Activated CD8-positive, alpha-beta memory T cell treated with anti-CD3 and anti-CD28 coated beads, Interleukin-2, amount 50 U/mL, for 48 hours (primary cell): Measurements from ENCODE around the gene NOX4.
"Not testable (repeated sequence)": the region's sequence is repeated elsewhere in the genome, so short reads cannot be mapped to it uniquely, and the experiment has no call there.

Source experiments
- DNase-seq: peaks from one replicate; pipeline ENCODE4 v3.0.0-alpha.2; 2020

The NOX4 gene

DNA sequence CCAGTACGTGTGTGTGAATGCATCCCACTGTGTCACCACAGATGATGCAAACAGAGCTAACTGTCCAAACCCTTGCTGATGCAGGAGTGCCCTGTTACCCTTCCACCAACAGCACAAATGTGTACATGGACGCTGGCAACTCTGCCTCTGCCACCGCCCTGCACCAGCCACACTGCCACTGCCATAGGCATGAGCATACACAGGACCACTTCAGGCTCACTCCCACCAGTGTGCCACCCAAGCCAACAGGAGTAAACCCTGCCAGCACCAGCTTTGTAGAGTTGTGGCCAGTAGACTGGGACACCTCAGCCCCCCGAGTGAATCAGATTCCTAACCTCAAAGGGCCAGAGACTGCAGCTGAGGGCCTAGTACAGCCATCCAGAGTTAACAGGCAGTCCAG, 34.0 kb downstream of the NOX4 start:
- DNase-seq, result no peak

DNA sequence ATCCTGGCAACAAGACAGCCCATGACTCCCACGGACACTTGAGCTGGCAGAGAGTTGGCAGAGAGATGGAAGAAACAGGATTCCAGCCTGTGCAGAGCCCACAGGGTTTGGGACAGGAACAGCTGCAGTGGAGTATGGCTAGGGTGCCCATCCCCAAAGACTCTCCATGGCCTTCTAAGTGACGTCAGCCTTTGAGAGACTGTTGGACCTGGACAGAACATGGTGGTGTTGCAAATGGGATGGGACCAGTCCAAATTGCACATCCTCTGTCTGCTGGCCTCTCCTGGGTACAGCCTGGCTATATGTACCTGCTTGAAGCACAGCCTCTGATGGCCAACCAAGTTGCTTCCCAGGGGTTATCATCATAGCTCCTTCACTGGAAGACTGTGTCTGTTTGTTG, 34.5 kb downstream of the NOX4 start:
- DNase-seq, result no peak

DNA sequence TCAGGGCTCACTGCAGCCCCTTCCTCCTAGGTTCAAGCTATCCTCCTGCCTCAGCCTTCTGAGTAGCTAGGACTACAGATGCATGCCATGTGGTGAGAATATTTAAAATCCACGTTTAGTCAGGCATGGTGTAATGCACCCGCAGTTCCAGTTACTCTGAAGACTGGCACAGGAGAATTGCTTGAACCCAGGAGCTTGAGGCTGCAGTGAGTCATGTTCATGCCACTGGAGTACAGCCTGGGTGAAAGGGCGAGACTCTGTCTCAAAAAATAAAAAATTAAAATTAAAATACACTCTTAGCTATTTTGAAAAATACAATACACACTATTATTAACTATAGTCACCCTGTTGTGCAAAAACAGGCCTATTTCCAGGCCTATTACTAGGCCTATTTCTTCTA, 38.4 kb downstream of the NOX4 start:
- DNase-seq, result no peak

DNA sequence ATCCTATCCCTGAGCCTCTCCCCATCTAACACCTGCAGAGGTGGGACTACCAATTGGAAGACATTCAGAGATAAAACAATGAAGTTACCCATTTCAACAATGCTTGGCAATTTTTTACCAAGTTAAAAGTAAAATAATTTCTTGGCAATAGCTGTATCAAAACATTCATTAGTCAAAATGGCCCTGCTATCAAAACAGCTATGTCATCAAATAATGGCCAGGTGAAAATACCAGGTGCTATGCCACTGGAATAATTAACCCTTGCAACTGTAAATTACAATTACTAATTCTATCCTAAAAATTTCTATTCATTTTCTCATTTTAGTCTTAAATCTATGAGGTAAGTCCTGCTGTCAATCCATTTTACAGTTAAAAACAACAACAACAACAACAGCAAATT, 43.3 kb downstream of the NOX4 start:
- no peak for DNase-seq

DNA sequence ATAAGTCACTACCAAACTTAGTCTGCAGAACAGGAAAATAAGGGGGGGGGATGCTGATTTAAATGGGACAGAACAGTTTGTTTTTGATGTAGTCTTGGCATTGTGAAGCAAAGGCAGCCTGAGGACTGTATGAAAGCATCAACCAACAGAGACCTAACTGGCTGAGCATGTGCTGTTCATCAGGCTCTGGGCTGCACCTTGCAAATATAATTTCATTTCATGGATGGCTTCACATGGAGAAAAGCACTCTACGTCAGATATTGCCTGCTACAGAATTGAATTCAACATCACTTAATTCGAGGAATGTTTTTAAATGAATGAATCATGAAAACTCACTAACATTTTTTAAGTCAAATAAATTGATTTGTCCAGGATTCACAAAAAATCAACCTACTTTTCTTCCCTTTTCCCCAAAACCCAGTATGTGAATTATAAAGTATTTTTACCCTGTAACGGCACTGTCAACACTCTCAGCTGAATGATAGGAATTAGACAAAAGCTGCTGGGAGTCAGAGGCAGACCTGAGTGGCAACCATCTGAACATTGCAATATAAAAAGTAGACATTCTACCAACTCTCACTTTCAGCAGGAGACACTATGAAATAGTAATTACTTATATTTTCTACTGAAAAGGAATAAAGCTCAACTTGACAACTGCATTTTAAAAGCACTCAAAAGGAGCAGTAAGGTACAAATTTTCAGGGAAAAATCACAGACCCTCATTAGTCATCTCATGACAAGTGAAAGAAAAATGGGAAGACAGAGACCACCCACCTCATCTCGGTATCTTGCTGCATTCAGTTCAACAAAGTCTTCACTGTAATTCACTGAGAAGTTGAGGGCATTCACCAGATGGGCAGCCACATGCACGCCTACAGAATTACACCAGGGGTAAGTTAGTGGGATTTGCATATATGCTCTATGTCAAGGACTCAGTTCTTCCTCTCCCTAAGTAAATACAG, 47.5 kb downstream of the NOX4 start:
- no peak for DNase-seq

- DNase-seq, result no peak
Measured at GRCh38 chr11:89442801-89443200, 48.4 kb downstream of the NOX4 start.

DNA sequence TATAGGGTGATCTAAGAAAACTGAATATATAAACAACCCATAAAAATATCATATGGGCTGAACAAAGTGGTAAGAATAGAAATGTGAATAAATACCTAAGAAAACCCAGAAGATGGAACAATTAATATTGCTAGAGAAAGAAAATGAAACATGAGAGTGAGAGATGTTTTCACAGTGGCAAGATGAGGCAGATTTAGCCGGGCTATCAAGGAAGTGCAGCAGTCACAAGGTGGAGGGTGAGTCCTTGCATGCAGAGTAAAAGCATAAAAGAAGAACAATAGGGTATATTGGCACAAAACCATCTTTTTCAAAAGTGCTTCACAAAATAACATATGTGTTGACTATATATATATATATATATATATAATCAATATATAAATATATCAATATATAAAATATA, 49.6 kb downstream of the NOX4 start:
- DNase-seq, result no peak

- no peak for DNase-seq
Measured at GRCh38 chr11:89437317-89437716, 53.9 kb downstream of the NOX4 start.

GRCh38 chr11:89436071-89436470, 55.1 kb downstream of the NOX4 start:
- no peak for DNase-seq

GRCh38 chr11:89433278-89433677, 57.9 kb downstream of the NOX4 start:
- no peak for DNase-seq

- not testable (repeated sequence) for DNase-seq
Measured at GRCh38 chr11:89432182-89432581, 59.0 kb downstream of the NOX4 start.

DNA sequence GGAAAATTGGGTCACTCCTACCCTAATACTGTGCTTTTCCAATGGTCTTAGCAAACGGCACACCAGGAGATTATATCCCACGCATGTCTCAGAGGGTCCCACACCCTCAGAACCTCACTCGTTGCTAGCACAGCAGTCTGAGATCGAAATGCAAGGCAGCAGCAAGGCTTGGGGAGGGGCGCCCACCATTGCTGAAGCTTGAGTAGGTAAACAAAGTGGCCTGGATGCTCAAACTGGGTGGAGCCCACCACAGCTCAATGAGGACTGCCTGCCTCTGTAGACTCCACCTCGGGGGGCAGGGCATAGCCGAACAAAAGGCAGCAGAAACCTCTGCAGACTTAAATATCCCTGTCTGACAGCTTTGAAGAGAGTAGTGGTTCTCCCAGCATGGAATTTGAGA, 64.7 kb downstream of the NOX4 start:
- not testable (repeated sequence) for DNase-seq

DNA sequence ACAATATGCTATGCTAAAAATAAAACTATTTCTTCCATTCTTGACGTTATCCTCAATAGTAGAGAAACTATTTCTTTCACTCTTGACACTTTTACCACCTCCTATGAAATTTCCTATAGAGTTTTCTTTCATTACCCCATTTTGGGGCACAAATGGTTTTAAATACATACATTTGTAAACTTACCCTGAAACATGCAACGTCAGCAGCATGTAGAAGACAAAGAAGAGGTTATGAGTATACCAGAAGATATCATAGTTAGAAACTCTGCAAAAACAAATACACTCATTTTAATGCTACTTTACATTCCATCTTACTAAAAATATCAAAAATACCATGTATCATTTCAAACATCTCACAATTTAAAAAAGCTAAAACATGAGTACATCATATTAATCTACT, 69.5 kb downstream of the NOX4 start:
- DNase-seq, result no peak

DNA sequence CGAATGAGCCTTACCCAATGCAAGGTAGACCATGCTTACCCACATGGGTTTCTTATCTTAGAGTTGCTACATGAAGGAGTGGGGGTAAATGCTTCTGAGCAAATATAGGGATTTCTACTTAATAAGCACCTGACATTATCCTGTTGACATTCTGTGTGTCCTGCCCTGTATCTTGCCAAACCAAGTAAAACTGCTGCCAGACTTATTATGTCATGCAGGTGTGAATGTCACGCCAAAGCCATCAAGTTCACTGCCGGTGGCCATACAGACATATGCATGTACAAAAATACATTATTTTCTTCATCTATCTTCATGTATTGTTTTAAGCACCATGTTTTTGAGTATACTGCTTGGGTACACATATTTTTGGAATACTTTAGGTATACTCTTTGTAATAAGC, 70.2 kb downstream of the NOX4 start:
- DNase-seq, result no peak

- no peak for DNase-seq
Measured at GRCh38 chr11:89416961-89417360, 74.2 kb downstream of the NOX4 start.

DNA sequence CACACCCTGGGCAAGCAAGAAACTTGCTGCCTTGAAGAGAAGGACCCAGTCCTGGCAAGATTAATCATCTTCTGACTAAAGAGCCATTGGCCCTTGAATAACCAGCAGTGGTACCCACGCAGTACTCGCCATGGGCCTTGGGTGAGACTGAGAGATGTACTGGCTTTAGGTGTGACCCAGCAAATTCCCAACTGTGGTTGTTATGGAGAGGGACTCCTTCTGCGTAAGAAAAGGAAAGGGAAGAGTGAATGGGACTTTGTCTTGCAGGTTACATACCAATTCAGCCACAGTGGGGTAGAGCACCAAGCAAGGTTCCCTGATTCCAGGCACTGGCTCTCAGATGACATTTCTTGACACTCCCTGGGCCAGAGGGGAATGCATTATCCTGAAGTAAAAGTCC, 80.1 kb downstream of the NOX4 start:
- DNase-seq, result not testable (repeated sequence)

GRCh38 chr11:89410666-89411065, 80.5 kb downstream of the NOX4 start:
- DNase-seq, result not testable (repeated sequence)

DNA sequence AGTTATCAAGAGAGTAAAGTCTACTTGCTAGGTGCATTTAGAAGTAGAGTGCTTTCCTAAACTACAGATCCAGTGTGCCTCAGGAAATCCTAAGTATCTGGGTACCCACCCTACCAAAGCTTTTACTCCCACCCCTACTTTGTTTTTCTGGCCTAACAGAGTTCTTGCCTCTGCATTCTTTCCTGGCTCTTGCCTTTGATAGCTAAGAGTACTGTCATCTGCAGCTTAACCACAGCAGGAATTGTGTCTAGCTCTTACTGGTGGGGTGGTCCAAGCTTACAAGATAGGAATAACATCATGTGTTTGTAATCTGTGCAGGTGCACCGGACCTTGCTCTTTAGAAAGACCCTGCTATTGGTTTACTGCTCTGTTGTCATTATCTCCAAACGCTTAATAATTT, 82.7 kb downstream of the NOX4 start:
- DNase-seq, result not testable (repeated sequence)

DNA sequence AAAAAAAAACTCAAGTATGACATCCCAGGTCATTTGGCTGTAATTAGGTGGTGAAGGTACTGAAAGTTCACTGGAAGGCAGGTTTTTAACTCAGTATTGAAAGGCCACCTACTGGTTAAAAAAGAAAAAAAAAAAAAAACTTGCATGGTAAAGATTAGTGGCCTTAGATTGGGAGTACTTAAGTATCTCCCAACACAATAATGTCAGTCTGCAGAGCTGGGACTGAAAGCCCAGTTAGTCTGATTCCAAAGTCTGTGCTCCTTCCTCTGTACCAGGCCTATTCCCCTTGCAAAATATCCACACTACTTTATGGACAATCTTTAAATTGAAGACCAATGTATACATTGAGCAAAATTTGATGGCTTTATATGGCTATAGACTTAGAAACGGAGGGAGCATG, 85.5 kb downstream of the NOX4 start:
- no peak for DNase-seq

DNA sequence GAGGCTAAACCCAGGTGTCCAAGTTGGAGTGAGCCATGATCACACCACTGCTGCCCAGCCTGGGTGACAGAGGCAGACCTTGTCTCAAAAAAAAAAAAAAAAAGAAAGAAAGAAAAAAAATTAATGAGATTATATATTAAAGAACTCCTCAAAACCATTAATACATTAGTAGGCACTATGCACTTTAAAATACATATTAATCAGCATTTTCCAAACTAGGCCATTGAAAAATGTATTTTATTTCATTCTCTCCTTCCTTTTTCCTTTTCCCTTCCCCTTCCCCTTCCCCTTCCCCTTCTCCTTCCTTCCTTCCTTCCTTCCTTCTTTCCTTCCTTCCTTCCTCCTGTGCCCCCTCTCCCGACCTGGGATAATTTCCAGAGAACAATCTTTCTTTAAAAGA, 99.5 kb downstream of the NOX4 start:
- DNase-seq, result not testable (repeated sequence)

DNA sequence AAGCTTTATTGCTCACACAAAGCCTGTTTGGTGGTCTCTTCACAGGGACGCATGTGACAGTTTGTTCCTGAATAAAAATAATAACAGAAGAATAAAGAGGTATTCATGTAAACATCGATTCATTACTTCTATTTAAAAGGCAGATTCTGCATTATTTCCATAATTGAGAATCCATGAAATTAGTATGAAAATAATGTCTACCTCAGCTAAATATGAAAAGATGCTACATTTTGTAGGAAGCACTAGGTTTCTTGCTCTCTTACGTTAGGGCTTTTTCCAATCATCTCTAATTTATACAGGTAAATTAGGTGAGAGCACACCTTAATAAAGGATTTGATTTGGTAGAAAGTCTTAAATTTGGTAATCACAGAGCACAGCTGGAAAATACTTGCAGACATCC, 103.7 kb downstream of the NOX4 start:
- not testable (repeated sequence) for DNase-seq

- DNase-seq, result not testable (repeated sequence)
Measured at GRCh38 chr11:89382986-89383385, 108.2 kb downstream of the NOX4 start.

- DNase-seq, result no peak
Measured at GRCh38 chr11:89381094-89381493, 110.1 kb downstream of the NOX4 start.

DNA sequence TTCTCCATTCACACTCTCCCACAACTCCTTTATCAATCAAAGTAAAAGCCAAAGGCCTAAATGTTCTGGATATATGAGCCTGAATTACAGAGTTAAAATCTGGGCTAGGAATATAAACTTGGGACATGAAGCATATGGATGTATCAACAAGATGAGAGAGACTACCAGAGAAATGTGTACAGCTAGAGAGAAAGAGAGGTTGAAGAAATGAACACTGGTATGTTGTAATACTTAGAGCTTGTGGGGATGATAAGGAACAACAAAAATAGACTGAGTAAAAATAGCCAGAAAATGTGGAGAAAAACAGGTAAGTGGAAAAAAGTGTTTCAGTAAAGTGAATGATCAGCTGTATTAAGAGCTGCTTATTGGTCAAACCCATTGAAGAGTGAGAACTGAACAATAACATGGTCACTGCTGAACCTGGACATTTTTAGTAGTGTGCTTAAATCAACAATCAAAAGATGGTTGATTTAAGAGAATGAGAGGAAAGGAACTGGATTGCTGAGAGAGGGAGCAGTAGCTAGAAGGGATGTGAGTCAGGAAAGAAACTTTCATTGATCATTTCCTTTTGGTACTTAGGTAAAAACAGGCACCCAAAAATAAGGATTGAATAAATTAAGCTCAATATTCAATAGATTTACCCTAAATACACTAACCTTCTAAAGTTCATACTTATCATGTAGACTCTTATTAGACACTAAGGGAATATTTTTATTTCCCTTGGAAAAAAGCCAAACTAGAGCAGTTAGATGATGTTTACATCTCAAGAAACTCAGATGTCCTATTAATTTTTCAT, 111.0 kb downstream of the NOX4 start:
- not testable (repeated sequence) for DNase-seq
